AG04449 (cell line): ENCODE measurements around the gene SEPTIN10.
"Not testable (repeated sequence)": the region's sequence is repeated elsewhere in the genome, so short reads cannot be mapped to it uniquely, and the experiment has no call there.

Experiments
- CTCF ChIA-PET: fragments of 350-600 bp; formaldehyde crosslinking; extraction: SDS; loops from one replicate; lab custom pipeline; 2021; ENCODE audit warnings: antibody characterized with exemption; lab: Yijun Ruan, JAX
- POLR2A ChIA-PET: fragments of 400-600, 350-600 bp; formaldehyde crosslinking; extraction: SDS; loops from one replicate; lab custom pipeline; 2020; ENCODE audit warnings: antibody characterized with exemption, inconsistent platforms; lab: Yijun Ruan, JAX
- DNase-seq: peaks from one replicate; pipeline ENCODE4 v3.0.0-alpha.2; 2010; ENCODE audit warnings: low read depth, low spot score
- H3K4me3 ChIP-seq: 2 replicates; pipeline ENCODE4 v1.5.1; 2011; ENCODE audit warnings: low read depth, mild to moderate bottlenecking, control low read depth, low read length
- TF ChIP-seq, protein P1 (sequence below): IDR thresholded peaks from one replicate; pipeline ENCODE4 v1.5.1; 2011; ENCODE audit warnings: mild to moderate bottlenecking, moderate library complexity, low read length, control low read depth, inconsistent platforms; ENCODE audit not compliant: insufficient read depth; ENCODE audit errors: missing control alignments

The SEPTIN10 gene

DNA sequence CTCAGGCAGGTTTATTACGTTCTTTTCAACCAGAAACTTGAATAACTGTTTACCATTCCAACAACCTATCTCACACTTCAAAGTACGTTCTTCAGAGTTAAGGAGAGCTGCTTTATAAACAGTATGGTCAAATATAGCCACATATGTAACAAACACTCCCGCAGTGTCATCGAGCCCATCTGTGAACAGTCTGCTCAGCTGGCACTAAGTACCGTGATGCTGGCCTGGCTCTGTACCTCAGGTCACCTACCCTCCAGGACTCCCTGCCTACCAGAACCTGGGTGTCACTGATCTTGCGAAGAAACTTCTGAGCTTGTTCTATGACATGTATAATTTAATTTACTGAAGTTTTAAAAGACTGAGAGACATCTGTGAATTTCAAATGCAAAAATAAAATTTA, 71.4 kb downstream of the SEPTIN10 start:
- TF ChIP-seq, protein P1, sequence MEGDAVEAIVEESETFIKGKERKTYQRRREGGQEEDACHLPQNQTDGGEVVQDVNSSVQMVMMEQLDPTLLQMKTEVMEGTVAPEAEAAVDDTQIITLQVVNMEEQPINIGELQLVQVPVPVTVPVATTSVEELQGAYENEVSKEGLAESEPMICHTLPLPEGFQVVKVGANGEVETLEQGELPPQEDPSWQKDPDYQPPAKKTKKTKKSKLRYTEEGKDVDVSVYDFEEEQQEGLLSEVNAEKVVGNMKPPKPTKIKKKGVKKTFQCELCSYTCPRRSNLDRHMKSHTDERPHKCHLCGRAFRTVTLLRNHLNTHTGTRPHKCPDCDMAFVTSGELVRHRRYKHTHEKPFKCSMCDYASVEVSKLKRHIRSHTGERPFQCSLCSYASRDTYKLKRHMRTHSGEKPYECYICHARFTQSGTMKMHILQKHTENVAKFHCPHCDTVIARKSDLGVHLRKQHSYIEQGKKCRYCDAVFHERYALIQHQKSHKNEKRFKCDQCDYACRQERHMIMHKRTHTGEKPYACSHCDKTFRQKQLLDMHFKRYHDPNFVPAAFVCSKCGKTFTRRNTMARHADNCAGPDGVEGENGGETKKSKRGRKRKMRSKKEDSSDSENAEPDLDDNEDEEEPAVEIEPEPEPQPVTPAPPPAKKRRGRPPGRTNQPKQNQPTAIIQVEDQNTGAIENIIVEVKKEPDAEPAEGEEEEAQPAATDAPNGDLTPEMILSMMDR = no peak
- ChIA-PET CTCF (interaction anchor here (1.2 to 10.0 kb wide), 7 partner anchors 8 to 614 kb away, joined by 4 to 308 read pairs (median 46); partner anchors contain the start of gene SH3RF3), POLR2A (no interaction called here)
- H3K4me3 ChIP-seq = no peak overlapping the region
- DNase-seq = no peak

DNA sequence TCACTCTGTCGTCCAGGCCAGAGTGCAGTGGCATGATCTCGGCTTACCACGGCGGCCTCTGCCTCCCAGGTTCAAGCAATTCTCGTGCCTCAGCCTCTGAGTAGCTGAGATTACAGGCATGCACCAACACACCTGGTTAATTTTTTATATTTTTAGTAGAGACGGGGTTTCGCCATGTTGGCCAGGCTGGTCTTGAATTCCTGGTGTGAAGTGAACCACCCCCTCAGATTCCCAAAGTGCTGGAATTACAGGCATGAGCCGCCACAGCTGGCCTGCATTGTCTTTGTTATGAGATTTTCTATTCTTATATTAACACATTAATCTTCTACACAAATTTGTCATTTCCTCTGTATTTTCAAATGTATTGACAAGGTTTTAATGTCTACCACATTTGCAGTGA, 75.2 kb downstream of the SEPTIN10 start:
- TF ChIP-seq, protein P1 = no peak
- no peak for DNase-seq
- ChIA-PET POLR2A (no interaction called here), CTCF (interaction anchor here (2.5 kb wide), 1 partner anchor 18 kb away, joined by 6 read pairs; no protein-coding TSS in a partner anchor)
- H3K4me3 ChIP-seq = no peak overlapping the region

DNA sequence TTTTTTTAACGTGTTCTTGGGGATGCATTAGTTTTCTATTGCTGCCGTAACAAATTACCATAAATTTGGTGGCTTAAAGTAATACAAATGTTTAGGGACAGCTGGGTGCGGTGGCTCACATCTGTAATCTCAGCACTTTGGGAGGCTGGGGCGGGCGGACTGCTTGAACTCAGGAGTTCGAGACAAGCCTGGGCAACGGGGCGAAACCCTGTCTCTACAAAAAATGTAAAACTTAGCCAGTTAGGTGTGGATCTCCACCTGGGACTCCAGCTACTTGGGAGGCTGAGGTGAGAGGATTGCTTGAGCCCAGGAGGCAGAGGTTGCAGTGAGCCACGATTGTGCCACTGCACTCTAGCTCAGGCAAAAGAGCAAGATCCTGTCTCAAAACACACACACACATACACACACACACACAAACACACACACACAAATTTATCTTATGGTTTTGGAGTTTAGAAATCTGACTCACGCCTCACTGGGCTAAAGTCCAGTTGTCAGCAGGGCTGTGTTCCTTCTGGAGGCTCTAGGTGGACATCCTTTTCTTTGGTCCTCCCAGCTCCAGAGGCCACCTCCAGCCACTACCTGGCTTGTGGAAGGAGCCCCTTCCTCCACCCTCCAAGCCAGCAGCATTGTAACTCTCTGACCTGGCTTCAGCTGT, 76.1 kb downstream of the SEPTIN10 start:
- DNase-seq = no peak
- ChIA-PET POLR2A (no interaction called here), CTCF (no interaction called here)

DNA sequence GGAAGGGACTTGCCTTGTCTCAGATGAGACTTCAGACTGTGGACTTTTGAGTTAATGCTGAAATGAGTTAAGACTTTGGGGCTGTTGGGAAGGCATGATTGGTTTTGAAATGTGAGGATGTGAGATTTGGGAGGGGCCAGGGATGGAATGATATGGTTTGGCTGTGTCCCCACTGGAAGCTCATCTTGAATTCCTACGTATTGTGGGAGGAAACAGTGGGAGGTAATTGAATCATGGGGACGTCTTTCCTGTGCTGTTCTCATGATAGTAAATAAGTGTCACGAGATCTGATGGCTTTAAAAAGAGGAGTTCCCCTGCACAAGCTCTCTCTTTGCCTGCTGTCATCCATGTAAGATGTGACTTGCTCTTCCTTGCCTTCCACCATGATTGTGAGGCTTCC, 77.2 kb downstream of the SEPTIN10 start:
- POLR2A ChIA-PET, DNase-seq, H3K4me3 ChIP-seq: not testable (repeated sequence)
- CTCF ChIA-PET = interaction anchor here (1.0 to 5.6 kb wide), 3 partner anchors 8 to 199 kb away, joined by 3 to 58 read pairs (median 3); no protein-coding TSS in a partner anchor

More for the DNA sequence above, 76.1 kb downstream of the SEPTIN10 start:
- TF ChIP-seq, protein P1 = no peak
- H3K4me3 ChIP-seq = no peak overlapping the region

DNA sequence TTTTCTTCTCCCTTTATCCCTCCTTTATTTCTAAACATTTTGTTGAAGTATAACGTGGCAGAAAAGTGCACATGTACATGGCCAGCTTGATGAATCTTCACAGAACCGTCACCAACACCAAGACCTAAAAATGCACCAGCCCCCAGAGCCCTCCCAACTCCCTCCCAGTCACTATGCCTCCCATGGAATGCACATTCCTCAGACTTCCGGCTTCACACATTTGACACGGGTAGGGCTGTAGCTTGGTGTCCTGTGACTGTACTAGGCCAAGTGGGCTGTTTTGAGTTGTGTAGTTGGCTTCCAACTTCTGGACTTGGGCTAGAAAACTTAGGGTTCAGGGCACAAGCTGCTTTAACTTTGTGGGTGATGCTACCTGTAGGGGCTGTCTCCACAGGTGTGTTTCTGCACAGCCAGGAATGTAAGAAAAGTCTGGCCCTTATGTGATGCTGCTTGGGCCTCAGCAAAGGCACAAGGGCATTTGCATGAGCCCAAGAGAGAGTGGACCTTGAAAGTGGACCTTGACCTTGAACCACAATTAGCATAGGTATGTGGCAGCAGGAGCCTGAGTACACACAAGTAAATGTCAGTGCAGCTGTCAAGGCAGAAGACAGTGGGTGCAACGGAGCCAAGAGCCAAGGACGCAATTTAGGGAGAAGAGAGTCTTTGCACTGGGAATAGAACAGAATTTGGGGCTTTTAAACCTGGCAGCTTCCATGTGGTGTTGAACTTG, 78.4 kb downstream of the SEPTIN10 start:
- no peak overlapping the region for H3K4me3 ChIP-seq
- CTCF ChIA-PET = interaction anchor here (1.1 to 5.6 kb wide), 2 partner anchors 9 to 25 kb away, joined by 3 to 58 read pairs; no protein-coding TSS in a partner anchor
- POLR2A ChIA-PET = no interaction called here
- TF ChIP-seq, protein P1 = no peak
- no peak for DNase-seq

DNA sequence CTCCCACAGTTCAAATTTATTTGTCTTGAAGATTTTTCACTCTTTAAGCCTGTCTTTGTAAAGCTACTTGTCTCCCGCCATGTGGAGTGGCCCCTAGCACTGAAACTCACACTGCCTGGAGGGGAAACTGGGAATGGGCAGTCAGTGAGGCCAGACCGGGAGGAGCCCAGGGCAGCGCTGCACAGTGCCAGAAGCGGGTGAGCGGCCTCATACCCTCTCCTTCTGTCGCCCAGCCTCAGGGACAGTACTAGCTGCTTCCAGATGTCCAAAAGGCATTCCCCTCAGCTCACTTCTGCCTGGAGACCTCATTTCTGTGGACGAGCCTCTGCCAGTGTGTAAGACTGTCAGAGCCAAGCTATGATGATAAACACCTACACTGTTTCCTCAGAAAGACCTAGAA, 79.9 kb downstream of the SEPTIN10 start:
- ChIA-PET POLR2A (no interaction called here), CTCF (interaction anchor here (1.6 to 5.6 kb wide), 3 partner anchors 11 to 407 kb away, joined by 3 to 58 read pairs (median 6); no protein-coding TSS in a partner anchor)
- TF ChIP-seq, protein P1 = no peak
- no peak overlapping the region for H3K4me3 ChIP-seq
- no peak for DNase-seq
